Hematopoietic multipotent progenitor cell treated with erythropoietin and hydrocortisone succinate and interleukin-3 and kit ligand, for 6 days (in vitro differentiated cells): ENCODE data around the gene FBXO27.
"Not testable (repeated sequence)": the region's sequence is repeated elsewhere in the genome, so short reads cannot be mapped to it uniquely, and the experiment has no call there.

Experiments used
- DNase-seq: peaks from one replicate; pipeline ENCODE4 v3.0.0-alpha.2; 2015

FBXO27 gene, protein sequence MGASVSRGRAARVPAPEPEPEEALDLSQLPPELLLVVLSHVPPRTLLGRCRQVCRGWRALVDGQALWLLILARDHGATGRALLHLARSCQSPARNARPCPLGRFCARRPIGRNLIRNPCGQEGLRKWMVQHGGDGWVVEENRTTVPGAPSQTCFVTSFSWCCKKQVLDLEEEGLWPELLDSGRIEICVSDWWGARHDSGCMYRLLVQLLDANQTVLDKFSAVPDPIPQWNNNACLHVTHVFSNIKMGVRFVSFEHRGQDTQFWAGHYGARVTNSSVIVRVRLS

DNA sequence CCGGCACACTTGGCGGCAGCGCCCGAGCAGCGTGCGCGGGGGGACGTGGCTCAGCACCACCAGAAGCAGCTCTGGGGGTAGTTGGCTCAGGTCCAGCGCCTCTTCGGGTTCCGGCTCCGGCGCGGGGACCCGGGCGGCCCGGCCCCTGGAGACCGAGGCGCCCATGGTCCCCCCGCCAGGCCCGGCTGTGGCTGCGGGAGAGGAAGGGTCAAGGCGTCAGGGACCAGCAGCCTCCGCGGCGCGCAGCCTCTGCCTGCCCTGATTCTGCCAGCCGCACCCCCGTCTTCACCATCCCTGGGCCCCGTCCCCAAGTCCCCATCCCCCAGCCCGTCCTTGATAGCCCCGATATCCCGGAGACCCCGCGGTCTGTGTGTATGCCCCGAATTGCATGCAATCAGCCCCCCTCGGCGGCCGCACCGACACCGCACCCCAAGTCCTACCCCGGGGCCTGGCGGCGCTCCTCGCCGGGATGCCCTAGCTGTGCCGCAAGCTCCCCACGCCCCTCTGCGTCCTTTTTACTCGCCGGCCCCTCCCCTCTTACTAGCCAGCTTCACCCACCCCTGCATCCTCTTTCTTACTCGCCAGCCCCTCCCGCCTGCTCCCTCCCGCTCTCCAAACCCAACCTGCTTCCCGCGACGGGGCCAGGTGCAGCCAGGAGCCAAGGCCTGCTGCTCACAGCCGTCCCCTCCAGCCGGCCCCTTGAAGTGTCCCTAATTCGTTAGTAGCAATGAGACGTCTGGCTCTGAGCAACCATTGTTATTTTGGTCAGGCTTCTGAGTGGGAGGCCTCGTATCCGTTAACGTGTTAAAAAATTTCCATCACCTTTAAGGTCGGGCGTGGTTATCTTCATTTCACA lies at the start of gene FBXO27:
Gene FBXO27, minus strand, starts transcription at position 487 of the 856 bp plus-strand sequence. Its CDS starts 322 bp downstream, at position 165.
- DNase-seq, result no peak

DNA sequence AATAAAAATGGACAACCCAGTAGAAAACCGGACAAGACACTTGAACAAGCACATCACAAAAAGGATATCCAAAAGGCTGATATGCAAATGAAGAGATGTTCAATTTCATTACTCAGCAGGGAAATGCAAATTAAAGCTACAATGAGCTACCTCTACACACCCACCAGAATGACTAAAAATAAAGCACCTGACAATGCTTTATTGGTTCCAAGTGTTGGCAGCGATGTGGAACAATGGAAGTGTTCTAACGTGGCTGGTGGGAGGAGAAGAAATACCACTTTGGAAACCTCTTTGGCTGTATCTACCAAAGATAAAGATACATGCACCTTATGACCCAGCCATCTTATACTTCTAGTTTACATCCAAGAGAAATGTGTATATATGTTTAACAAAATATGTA lies 48.1 kb upstream of the FBXO27 start:
- DNase-seq, result no peak

DNA sequence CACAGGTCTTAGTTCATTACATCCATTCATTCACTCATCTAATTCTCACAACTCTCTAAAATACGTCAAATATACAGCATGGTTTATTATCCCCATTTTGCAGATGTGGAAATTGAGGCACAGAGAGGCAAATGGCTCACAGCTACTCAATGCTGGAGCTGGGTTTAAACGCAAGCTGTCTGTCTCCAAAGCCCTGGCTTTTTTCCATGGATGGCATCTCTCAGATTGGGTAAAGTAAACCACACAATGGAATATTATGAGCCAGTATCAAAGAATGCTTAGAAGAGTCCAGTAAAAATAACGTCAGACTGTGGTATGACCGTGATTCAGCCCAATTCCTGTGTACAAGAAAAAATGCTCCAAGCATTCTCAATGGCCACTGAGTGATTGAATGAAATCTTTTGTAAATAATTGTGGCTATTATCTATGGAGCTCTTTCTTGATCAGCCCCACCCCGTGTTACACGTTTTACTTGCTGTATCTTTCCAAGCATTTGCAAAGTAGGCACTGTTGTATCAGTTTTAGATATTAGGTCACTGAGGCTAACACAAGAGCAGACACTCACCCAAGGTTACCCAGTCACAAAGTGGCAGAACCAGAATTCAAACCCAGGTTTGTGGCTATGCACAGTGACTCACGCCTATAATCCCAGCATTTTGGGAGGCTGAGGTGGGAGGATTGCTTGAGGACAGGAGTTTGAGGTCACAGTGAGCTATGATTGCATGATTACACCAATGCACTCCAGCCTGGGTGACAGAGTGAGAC lies 46.3 kb upstream of the FBXO27 start:
- DNase-seq, result no peak

DNA sequence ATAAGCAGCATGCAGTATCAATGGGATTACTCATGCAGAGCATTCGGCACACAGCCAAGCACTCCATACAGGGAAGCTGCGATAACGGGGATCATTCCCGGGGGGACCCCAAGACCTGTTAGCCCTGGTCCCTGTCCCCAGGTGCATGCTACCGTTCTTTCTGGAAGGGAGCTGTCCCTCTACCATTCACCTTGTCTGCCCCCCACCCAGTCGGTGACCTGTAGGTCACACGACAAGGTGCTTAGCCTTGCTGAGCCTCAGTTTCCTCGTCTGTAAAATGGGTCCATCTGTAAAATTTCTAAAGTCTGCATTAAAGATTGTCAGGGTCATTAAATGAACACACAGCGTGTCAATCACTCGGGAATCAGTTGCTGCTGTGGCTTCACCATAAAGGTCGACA lies 45.0 kb upstream of the FBXO27 start:
- DNase-seq, result no peak

DNA sequence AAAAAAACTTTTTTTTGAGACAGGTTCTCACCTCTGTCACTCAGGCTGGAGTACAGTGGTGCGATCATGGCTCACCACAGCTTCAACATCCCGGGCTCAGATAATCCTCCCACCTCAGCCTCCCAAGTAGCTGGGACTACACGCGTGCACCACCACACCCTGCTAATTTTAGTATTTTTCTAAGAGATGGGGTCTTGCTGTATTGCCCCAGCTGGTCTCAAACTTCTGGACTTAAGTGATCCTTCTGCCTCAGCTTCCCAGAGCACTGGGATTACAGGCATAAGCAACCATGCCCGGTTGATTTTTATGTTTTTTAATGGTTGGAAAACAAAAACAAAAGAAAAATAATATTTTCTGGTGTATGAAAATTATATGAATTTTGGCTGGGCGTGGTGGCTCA lies 42.6 kb upstream of the FBXO27 start:
- DNase-seq, result no peak

DNA sequence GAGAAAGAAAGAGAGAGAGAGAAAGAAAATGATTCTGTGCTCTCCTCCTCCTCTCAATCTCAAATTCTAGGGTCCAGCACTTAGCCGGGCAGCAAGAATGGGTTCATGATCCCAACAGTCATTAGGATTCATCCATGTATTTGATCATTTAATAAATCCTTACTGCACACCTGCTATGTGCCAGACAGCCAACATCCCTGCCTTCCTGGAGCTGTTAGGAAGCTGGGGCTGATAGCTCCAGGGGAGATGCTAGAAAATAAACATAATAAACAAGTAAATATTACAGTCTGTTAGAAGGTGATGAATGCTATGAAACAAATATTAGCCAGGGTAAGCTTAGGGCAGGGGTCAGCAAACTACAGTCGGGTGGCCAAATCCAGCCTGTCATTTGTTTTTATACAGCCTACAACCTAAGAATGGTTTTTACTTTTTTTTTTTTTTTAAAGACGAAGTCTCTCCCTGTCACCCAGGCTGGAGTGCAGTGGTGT lies 41.9 kb upstream of the FBXO27 start:
- DNase-seq, result no peak

DNA sequence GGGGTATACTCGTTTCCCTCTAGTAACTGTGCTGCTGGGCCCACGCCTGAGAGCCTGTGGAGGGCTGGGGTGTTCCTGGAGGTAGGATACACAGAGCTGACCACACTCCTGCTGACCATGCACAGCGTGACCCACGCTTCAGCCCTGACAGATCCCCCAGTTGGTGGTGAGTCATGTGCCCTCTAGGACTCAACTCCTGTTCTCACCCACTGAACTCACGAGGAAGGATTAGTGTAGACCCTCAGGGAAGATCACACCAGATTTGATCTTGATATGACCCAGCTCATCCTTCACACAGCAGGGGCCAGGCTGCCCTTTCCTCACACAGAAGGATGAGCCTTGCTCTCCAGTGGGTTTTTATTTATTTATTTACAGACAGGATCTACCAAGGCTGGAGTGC lies 38.5 kb upstream of the FBXO27 start:
- DNase-seq, result no peak

DNA sequence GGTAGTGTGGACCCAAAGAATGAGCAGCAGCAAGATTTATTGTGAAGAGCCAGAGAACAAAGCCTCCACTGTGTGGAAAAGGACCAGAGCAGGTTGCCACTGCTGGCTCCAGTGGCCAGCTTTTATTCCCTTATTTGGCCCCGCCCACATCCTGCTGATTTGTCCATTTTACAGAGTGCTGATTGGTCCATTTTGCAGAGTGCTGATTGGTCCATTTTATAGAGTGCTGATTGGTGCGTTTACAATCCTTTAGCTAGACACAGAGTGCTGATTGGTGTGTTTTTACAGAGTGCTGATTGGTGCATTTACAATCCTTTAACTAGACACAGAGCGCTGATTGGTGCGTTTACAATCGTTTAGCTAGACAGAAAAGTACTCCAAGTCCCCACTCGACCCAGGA lies 35.9 kb upstream of the FBXO27 start:
- DNase-seq, result not testable (repeated sequence)

DNA sequence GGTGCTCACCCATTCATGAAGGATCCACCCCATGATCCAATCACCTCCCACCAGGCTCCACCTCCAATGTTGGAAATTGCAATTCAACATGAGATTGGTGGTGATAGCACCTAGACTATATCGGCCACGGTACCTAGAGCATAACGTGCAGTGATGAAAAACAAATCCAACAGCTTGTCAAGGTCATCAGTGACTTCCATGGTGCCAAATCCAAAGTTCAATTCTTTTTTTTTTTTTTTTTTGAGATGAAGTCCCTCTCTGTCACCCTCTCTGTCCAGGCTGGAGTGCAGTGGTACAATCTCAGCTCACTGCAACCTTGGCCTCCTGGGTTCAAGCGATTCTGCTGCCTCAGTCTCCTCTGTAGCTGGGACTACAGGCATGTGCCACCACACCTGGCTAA lies 34.8 kb upstream of the FBXO27 start:
- no peak for DNase-seq

DNA sequence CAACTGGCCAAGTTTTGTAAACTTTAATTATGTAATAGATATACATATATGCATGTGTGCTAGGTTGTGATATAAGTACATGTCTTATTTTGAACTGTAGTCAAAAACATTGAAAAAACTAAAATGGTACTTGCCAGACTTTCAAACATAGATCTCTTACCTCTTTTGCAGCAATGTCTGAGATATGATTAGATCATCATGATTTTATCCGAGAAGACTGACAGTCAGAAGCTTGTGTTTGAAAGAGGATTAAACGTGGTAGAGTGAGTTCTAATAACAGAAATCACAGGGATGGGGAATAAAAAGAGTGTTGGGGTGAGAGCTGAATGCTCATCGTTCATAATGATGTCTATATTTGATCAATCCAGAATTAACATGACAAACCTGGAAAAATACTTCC lies 33.6 kb upstream of the FBXO27 start:
- DNase-seq, result no peak

DNA sequence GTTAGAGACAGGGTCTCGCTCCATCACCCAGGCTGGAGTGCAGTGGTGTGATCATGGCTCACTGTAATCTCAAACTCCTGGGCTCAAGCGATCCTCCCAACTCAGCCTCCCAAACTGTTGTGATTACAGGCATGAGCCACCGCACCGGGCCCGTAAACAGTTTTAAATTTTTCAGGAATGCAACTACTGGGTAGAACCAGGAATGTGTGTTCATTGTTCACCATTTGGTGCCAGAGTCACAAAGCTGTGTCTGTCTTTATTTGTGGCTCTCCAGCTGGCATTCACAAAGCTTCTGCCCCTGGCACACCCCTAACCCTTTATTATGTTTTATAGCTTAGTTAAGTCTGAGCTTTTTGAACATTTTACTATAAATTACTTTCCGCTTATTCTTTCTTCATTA lies 32.1 kb upstream of the FBXO27 start:
- DNase-seq, result no peak

DNA sequence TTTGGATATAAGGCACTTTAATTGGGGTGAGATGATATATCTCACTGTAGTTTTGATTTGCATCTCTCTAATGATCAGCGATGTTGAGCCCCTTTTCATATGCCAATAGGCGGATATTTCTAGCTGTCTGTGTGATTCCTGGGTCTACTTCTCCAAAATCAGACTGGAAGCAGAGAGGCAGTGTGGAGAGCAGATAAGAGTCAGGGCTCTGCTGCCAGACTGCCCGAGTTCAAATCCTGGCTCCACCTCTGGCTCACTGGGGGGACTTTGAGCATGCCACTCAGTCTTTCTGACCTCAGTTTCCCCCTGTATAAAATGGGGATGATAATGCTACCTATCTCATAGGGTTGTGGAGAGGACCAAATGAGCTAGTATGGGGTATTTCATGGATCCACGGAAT lies 27.8 kb upstream of the FBXO27 start:
- DNase-seq, result no peak

DNA sequence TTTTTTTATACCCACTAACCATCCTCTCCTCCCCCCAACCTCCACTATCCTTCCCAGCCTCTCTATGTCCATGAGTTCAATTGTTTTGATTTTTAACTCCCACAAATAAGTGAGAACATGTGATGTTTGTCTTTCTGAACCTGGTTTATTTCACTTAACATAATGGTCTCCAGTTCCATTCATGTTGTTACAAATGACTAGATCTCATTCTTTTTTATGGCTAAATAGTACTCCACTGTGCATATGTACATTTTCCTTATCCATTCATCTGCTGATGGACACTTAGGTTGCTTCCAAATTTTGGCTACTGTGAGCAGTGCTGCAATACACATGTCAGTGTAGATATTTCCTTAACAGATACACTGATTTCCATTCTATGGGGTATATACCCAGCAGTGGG lies 27.0 kb upstream of the FBXO27 start:
- no peak for DNase-seq

DNA sequence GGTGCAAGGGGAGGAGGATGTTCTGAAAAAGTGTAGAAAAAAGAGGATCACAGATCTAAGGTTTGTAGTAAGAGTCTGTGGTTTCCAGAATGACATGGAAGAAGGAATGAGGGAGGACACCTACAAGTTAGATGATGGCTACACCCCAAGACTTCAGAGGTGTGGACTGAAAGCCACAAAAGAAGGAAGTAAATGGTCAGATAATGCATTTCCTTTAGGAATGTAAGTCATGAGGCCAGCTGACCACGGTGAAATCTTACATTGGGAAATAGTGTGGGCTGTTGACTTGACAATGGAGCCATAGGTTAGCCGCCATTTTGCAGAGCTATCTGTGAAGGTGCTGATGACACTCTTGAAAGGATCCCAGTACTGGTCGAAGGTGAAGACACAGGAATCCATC lies 25.3 kb upstream of the FBXO27 start:
- no peak for DNase-seq

DNA sequence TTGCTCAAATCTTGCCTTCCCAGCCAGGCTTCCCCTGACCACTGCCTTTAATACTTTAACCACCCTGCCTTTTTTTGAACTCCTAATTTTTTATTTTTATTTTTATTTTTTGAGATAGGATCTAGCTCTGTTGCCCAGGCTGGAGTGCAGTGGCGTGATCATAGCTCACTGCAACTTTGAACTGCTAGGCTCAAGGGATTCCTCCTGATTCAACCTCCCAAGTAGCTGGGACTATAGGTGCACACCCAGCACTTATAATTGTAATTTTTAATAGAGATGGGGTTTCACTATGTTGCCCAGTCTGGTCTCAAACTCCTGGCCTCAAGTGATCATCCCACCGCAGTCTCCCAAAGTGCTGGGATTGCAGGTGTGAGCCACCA lies 21.7 kb upstream of the FBXO27 start:
- no peak for DNase-seq

DNA sequence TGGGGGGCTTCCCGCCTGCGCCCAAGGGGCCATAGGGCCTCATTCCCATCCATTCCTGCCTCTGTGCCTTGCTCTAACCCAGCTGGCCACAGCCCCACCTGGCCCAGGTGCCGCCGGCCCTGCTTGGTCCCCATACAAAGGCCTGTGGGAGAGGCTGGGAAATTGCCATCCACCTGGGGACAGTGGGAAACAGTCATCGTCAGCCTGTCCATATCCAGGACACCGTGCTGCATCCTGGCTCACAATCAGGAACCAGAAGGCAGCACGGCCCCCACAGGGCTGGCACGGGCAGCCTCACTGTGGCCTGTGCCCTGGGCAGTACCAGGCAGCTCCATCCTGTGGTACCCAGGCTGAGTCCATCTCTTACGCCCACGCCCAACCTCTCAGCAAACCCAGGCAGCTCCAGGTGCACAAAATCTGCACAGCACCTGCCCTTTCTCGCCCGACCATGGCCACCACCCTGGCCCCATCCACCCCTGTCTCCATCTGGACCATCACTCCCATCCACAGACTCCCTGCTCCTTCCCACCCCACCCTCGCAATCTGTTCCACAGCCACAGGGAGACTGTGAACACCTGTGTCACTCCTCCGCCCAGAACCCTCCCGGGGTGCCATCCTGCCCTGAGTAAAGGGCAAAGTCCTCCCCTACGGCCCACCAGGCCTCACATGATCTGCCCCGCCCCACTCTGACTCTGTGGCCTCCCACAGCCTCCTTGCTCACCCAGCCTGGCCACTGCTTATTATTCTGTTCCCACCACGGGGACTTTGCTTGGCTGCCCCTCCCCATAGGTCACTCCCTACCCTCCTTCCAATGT lies 21.1 kb upstream of the FBXO27 start:
- DNase-seq, result no peak

DNA sequence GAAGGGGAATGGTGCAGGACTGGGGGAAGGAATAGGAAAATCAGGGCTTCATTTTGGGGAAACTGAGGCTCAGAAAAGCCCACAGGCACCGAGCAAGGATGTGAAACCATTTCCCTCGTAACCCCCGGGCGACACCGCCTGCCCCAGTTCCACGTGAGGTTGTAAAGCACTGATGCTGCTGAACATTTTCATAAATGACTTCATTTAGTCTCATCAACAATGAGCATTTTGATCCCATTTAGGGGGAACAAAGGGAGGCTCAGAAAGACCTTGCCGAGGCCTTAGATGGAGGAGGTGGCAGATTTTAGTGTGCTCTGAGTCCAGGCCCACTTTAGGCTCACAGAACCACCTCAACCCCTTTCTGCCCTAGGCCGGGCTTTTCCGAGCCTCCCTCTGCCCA lies 20.5 kb upstream of the FBXO27 start:
- DNase-seq, result no peak

DNA sequence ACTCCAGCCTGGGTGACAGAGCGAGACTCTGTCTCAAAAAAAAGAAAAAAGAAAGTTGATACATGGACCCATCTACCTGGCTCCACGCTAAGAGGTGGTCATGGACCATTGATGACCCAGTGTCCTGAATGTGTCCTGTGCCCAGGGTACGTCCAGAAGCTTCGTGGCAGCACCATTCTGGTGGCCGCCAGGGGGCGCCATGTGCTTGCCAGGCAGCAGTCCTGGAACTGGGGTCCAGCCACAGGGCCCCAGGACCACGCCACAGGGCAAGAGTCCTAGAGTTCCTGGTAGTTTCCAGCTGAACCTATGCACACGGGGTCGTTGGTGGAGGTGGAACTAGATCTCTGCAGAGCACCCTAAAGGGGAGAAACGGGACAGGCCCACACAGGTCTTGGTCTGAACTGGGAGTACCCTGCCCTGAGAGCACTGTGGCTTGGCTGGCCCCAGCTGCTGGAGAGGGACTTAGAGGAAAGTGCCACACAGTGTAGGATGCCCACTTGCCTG lies 19.9 kb upstream of the FBXO27 start:
- DNase-seq, result peak; percentile 76

DNA sequence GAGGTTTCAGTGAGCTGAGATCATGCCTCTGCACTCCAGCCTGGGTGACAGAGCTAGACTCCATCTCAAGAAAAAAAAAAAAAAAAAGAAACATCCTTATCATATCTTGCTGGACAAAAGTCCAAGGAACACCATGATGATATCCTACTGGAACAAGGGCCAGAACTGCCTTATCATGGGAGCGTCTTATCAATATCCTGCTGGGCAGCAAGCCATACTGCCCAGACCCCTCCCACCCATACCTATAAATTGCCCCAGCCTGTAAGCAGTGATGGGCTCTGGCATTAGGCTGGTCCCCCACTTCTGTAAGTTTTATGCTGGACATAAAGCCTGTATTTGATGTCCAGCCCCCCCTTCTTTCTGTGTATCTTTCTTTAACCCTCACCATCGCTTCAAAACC lies 14.7 kb upstream of the FBXO27 start:
- no peak for DNase-seq

DNA sequence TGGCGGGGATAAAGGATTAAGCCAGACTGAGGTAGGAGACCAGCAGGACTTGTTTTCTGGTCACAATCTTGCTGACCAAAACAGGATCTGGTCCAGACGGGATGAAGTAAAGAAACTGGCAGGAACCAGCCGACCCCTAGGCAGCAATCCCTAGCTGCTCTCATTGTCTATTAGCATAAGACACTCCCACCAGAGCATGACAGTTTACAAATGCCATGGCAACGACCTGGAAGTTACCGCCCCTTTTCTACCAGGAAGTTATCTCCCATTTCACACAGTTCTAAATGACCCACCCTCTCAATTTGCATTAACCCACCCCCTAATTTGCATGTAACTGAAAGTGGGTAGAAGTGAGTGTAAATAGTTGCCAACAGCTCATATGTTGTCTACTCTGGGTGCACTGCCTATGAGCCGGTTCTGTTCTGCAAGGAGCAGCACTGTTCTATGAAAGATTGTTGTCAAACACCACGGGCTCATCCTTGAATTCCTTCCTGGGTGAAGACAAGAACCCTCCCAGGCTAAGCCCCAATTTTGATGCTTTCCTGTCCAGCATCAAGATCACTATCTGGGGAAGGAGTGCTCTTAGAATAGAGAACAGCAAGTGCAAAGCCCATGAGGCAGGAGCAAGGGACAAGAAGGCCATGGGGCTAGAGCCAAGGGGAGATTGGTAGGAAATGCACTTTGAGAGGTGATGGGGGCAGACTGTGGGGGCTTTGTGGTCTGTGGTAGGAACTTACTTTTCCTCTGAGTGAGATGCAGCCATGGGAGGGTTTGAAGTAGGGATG lies 13.9 kb upstream of the FBXO27 start:
- peak; percentile 66 for DNase-seq

DNA sequence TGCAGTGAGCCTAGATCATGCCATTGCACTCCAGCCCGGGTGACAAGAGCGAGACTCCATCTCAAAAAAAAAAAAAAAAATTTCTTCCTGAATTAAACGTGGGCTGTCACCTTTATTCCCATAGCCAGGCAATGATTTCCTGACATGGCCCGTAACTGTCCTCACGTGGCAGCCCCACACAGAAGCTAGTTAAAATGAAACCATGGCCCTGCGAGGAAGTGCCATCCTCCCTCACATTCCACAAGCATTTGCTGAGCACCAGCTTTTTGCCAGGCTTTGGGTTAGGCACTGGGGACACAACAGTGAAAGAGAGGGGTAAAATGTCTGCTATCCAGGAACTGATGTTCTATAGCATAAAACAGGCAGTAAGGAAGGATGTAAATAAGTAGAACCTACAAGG lies 13.2 kb upstream of the FBXO27 start:
- no peak for DNase-seq

DNA sequence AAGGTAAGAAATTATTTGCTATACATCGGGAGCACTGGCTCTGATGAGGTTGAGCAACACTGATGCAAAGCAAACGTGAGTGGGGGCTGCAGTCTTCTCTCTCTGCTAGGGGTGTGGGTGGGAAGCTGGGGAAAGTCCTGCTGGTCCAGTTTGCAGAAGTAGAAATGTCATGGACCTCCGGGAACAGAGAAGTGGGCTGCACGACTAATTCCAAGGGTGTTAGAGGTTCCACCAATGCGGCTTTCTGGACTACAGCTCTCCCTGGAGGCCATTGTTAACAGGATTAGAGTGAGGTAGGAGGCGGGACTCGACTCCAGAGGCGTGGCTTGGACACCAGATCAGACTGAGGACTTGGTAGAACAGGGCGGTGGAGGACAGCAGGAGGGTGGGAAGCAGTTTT lies 5.7 kb upstream of the FBXO27 start:
- peak; percentile 69 for DNase-seq
